HEK293T (cell line): ENCODE data around the gene RNF34.

ENCODE experiments used
- BHLHE40 ChIP-seq: fragments of 450-650 bp; IDR thresholded peaks from 2 replicates; pipeline ENCODE4 v1.6.1; 2016; ENCODE audit warnings: mild to moderate bottlenecking, moderate library complexity, borderline replicate concordance
- CTBP1 ChIP-seq: fragments of 450-650 bp; IDR thresholded peaks from 2 replicates; pipeline ENCODE4 v1.6.1; 2016; ENCODE audit warnings: borderline replicate concordance
- ELF4 ChIP-seq: fragments of 450-650 bp; IDR thresholded peaks from 2 replicates; pipeline ENCODE4 v1.6.1; 2017; ENCODE audit warnings: antibody characterized with exemption
- FOXM1 ChIP-seq: fragments of 450-650 bp; IDR thresholded peaks from 2 replicates; pipeline ENCODE4 v1.6.1; 2017; ENCODE audit warnings: mild to moderate bottlenecking, borderline replicate concordance
- NFRKB ChIP-seq: fragments of 450-650 bp; IDR thresholded peaks from 2 replicates; pipeline ENCODE4 v1.6.1; 2016; ENCODE audit warnings: mild to moderate bottlenecking, moderate library complexity
- PKNOX1 ChIP-seq: fragments of 450-650 bp; IDR thresholded peaks from 2 replicates; pipeline ENCODE4 v1.6.1; 2016
- TARDBP ChIP-seq: fragments of 450-650 bp; IDR thresholded peaks from 2 replicates; pipeline ENCODE4 v1.6.1; 2016

- TF ChIP-seq NFRKB (no peak), TARDBP (no peak), ELF4 (no peak), CTBP1 (no peak), BHLHE40 (no peak), FOXM1 (no peak), PKNOX1 (no peak)
These were observed 44.9 kb downstream of the RNF34 start for GRCh38 chr12:121444842-121445202.
